ENCODE data around the gene GRID1. TPM values are rescaled to one million over a fixed set of nuclear protein-coding genes. Genes with fewer than 3 reads are reported as not detected.

Gene GRID1
- total and polyA plus RNA-seq, 10 of the 15 experiments (the other 5 are each of a cell fraction or from before 2014, with no cell fraction given), result 0.04 to 0.62 (median 0.08) TPM; not detected in 5

DNA sequence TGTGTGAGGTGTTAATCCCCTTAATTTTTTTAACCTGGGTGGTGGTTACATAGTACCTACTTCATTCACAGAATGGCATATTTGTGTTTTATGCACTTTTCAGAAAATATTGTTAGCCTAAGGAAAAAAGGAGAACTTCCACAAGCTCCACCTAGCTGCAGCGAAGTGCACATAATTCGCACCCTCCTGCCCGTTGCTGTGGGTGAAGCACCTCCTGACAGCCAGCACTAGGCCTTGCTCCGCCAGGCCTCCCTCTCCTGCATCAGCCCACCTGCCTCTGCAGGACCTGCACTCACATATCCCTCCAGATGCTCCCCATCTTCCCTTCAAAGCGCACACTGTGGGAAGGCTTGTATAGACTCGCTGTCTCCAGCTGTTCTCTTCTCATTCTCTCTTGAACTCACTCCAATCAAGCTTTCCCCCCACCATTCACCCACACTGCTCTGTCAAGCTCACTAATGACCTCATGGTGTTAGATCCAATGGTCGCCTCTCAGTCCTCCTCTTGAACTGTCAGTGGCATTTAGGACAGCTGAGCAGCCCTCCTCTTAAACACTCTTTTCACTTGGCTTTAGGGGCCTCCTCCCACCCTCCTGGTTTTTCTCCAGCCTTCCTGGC lies 20.7 kb upstream of the GRID1 start:
- WGBS (ENCODE audit: insufficient coverage, insufficient replicate concordance, low lambda C conversion rate, missing lambda C conversion rate), result 77% methylated on average over 7 of the region's 7 CpGs
- ATAC-seq, result no peak
- CTCF ChIA-PET, result interaction anchor here (1.0 to 7.5 kb wide), 7 partner anchors 9 to 198 kb away, joined by 3 to 74 read pairs (median 4); no protein-coding TSS in a partner anchor
- in situ Hi-C loops (cut with MboI) (no loop called here), intact Hi-C loops (cut with micrococcal nuclease; ENCODE audit: unreplicated experiment) (no loop called here)
- Histone ChIP-seq H3K27ac (ENCODE audit: control insufficient read depth, insufficient read depth) (no peak overlapping the region), H3K79me2 (ENCODE audit: control insufficient read depth, insufficient read depth, low read length) (peaks cover 33% of the 10 kb centered on the region), H3K4me2 (ENCODE audit: control insufficient read depth, insufficient read depth) (no peak overlapping the region), H3K4me1 (ENCODE audit: control insufficient read depth, insufficient read depth, low read length) (peaks cover 18% of the 10 kb centered on the region), H3K4me3 (no peak overlapping the region), H3K27me3 (replicated peaks in 1 of 2; ENCODE audit: control insufficient read depth in 2 of 2, insufficient read depth in 2 of 2, low read length in 1 of 2) (no peaks in the 10 kb centered on the region), H3K9ac (ENCODE audit: control insufficient read depth, insufficient read depth, low read length) (no peak overlapping the region), H3K36me3 (ENCODE audit: control insufficient read depth in 2 of 2, insufficient read depth in 2 of 2, low read length in 1 of 2) (no peaks in the 10 kb centered on the region), H4K20me1 (ENCODE audit: control insufficient read depth, insufficient read depth) (no peaks in the 10 kb centered on the region), H2AFZ (ENCODE audit: control insufficient read depth, low read depth, low read length) (no peak overlapping the region), H3K9me3 (replicated peaks; ENCODE audit: control insufficient read depth, insufficient read depth, low read length) (no peaks in the 10 kb centered on the region; the same call in 2 of the 3 replicates)
- no peak for DNase-seq (ENCODE audit: low read depth, low spot score)
- RAD21 ChIA-PET (ENCODE audit: unreplicated experiment), result interaction anchor here (1.1 to 4.5 kb wide), 2 partner anchors 9 to 197 kb away, joined by 3 to 36 read pairs; no protein-coding TSS in a partner anchor
- SMC1A ChIA-PET (ENCODE audit: uncharacterized antibody, unreplicated experiment), result interaction anchor here (1.0 to 7.6 kb wide), 4 partner anchors 24 to 256 kb away, joined by 3 to 42 read pairs (median 6); no protein-coding TSS in a partner anchor
- POLR2A ChIA-PET, result interaction anchor here (1.2 kb wide), 1 partner anchor 13 kb away, joined by 14 read pairs; no protein-coding TSS in a partner anchor
- BruUV-seq (replicated peaks), result no TSS peak
- TF ChIP-seq HCFC1 (IDR thresholded peaks at IDR 0.05; ENCODE audit: low read length), result no peak
- no peak for TF ChIP-seq ZZZ3 (IDR thresholded peaks at IDR 0.05; ENCODE audit: control insufficient read depth, insufficient read length, low read depth)
- no peak for TF ChIP-seq CREM (IDR thresholded peaks at IDR 0.05; ENCODE audit: low read depth)
- peak; percentile 6 to 17 (median 16); a peak in 1 of 6 replicates for TF ChIP-seq CTCF (IDR thresholded peaks at IDR 0.05 in 2 of 3, conservative IDR thresholded peaks at IDR 0.05 in 1 of 3; ENCODE audit: control insufficient read depth in 2 of 3, extremely low read depth in 1 of 3, insufficient read depth in 1 of 3, low read depth in 3 of 3, low read length in 3 of 3)
- TF ChIP-seq, protein P1, sequence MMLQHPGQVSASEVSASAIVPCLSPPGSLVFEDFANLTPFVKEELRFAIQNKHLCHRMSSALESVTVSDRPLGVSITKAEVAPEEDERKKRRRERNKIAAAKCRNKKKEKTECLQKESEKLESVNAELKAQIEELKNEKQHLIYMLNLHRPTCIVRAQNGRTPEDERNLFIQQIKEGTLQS (IDR thresholded peaks at IDR 0.05; ENCODE audit: borderline replicate concordance, extremely low read depth, low read depth, low read length), result no peak
- no peak for TF ChIP-seq IKZF1 (conservative IDR thresholded peaks at IDR 0.05)
- TF ChIP-seq NFYA (IDR thresholded peaks at IDR 0.05; ENCODE audit: borderline replicate concordance, low read depth, low read length), result no peak
- no peak for FAIRE-seq
